Endometrial microvascular endothelial cells (primary cell): ENCODE data around the gene CFAP99. TPM values are rescaled to one million over a fixed set of nuclear protein-coding genes. Genes with fewer than 3 reads are reported as not detected.

ENCODE experiments used
- total RNA-seq: library from RNA; depleted of rRNA; stranded (reverse); fragments of >200 nt; gene quantifications from one replicate; pipeline ENCODE4 v1.2.3, GENCODE V29; 2015; ENCODE audit errors: inconsistent ontology term

Gene CFAP99
- total RNA-seq, 1 donor from 2014 or later: not detected

Other genes starting within 250 kb of the CFAP99 start
- gene HAUS3, start 176.8 kb upstream of the CFAP99 start, total RNA-seq: 19.2 TPM
- gene POLN, start 176.8 kb upstream of the CFAP99 start, total RNA-seq: 2.3 TPM
- gene MXD4, start 156.8 kb upstream of the CFAP99 start, total RNA-seq: 77.6 TPM
- gene ZFYVE28, start 310 bp upstream of the CFAP99 start, total RNA-seq: 12.3 TPM
- gene RNF4, start 50.2 kb downstream of the CFAP99 start, total RNA-seq: 74.1 TPM
- 14.0 TPM for gene FAM193A, start 117.7 kb downstream of the CFAP99 start, total RNA-seq